ENCODE measurements around the gene C19orf67.
"Not testable (repeated sequence)": the region's sequence is repeated elsewhere in the genome, so short reads cannot be mapped to it uniquely, and the experiment has no call there.

C19orf67 gene

GRCh38 chr19:14048443-14049153, 37.0 kb downstream of the C19orf67 start:
- no peak overlapping the region for H3K4me3 ChIP-seq (ENCODE audit: low read depth, low read length)
- CTCF ChIA-PET, result interaction anchor here (0.6 to 2.6 kb wide), 14 partner anchors 9 to 169 kb away, joined by 3 to 9 read pairs (median 4); partner anchors contain the start of gene IL27RA
- POLR2A ChIA-PET, result interaction anchor here (0.7 kb wide), 3 partner anchors 17 to 289 kb away, joined by 3 to 4 read pairs (median 3); no protein-coding TSS in a partner anchor

GRCh38 chr19:14047866-14048265, 37.7 kb downstream of the C19orf67 start:
- not testable (repeated sequence) for H3K4me3 ChIP-seq (ENCODE audit: low read depth, low read length); H3K4me1 ChIP-seq (ENCODE audit: control insufficient read depth, insufficient read depth, low read length); H3K9me3 ChIP-seq (ENCODE audit: control insufficient read depth, insufficient read depth, low read depth, low read length); H3K27ac ChIP-seq (ENCODE audit: extremely low read depth, low read depth, low read length); H3K36me3 ChIP-seq (ENCODE audit: control insufficient read depth in 2 of 2, insufficient read depth in 1 of 2, low read length in 2 of 2)
- CTCF ChIA-PET, result interaction anchor here (0.6 to 2.6 kb wide), 9 partner anchors 11 to 164 kb away, joined by 3 to 9 read pairs (median 5); partner anchors contain the start of gene IL27RA
- POLR2A ChIA-PET, result interaction anchor here (0.6 to 0.7 kb wide), 2 partner anchors 14 to 31 kb away, joined by 3 read pairs; no protein-coding TSS in a partner anchor

More at GRCh38 chr19:14048443-14049153, 37.0 kb downstream of the C19orf67 start:
- H3K4me1 ChIP-seq (ENCODE audit: control insufficient read depth, insufficient read depth, low read length), result no peaks in the 10 kb centered on the region
- no peak overlapping the region for H3K27ac ChIP-seq (ENCODE audit: extremely low read depth, low read depth, low read length)
- H3K36me3 ChIP-seq (ENCODE audit: control insufficient read depth in 2 of 2, insufficient read depth in 1 of 2, low read length in 2 of 2), result no peaks in the 10 kb centered on the region; a peak in 1 of 3 replicates
- H3K9me3 ChIP-seq (ENCODE audit: control insufficient read depth, insufficient read depth, low read depth, low read length), result no peaks in the 10 kb centered on the region; the same call in 1 of the 2 replicates
- TF ChIP-seq ZNF37A (tag by site-specific recombination; IDR thresholded peaks at IDR 0.05), result peak; percentile 100
- TF ChIP-seq ZBTB17 (tag by site-specific recombination; IDR thresholded peaks at IDR 0.05), result no peak
- no peak for TF ChIP-seq ZNF792 (tag by site-specific recombination; IDR thresholded peaks at IDR 0.05)
- TF ChIP-seq ZNF623 (tag by site-specific recombination; IDR thresholded peaks at IDR 0.05), result no peak
- TF ChIP-seq TRIM28 (IDR thresholded peaks at IDR 0.05; ENCODE audit: borderline replicate concordance, low read length), result peak; percentile 46; the same call in 1 of the 2 replicates
- peak; percentile 65 for TF ChIP-seq SETDB1 (IDR thresholded peaks at IDR 0.05; ENCODE audit: insufficient read length, low read length)
- peak; percentile 34 for TF ChIP-seq CTCF (tag by site-specific recombination; IDR thresholded peaks at IDR 0.05)

- ChIA-PET CTCF (interaction anchor here (0.6 to 3.7 kb wide), 21 partner anchors 10 to 601 kb away, joined by 3 to 29 read pairs (median 4); partner anchors contain the start of genes IL27RA, PALM3 and RFX1), POLR2A (interaction anchor here (0.7 to 1.1 kb wide), 3 partner anchors 28 to 109 kb away, joined by 3 to 4 read pairs (median 3); no protein-coding TSS in a partner anchor)
- TF ChIP-seq PATZ1 (tag by site-specific recombination; IDR thresholded peaks at IDR 0.05) (peak; percentile 52; the same call in 1 of the 2 replicates), ZNF654 (tag by site-specific recombination; IDR thresholded peaks at IDR 0.05; ENCODE audit: low read depth) (peak; percentile 46), CTCF (tag by site-specific recombination; IDR thresholded peaks at IDR 0.05) (peak; percentile 60), ZNF2 (tag by site-specific recombination; IDR thresholded peaks at IDR 0.05) (peak; percentile 70; the same call in 1 of the 2 replicates), ATF2 (tag by site-specific recombination; IDR thresholded peaks at IDR 0.05; ENCODE audit: low read depth) (0 out of 2 replicates have a peak, but pooled peaks have one; percentile 23)
- H3K4me1 ChIP-seq (ENCODE audit: control insufficient read depth, insufficient read depth, low read length); H3K4me3 ChIP-seq (ENCODE audit: low read depth, low read length); H3K27ac ChIP-seq (ENCODE audit: extremely low read depth, low read depth, low read length); H3K9me3 ChIP-seq (ENCODE audit: control insufficient read depth, insufficient read depth, low read depth, low read length); H3K36me3 ChIP-seq (ENCODE audit: control insufficient read depth in 2 of 2, insufficient read depth in 1 of 2, low read length in 2 of 2): not testable (repeated sequence)
Measured at GRCh38 chr19:14042659-14043608, 42.6 kb downstream of the C19orf67 start.
